ENCODE measurements around the gene STK32A. TPM values are rescaled to one million over a fixed set of nuclear protein-coding genes. Genes with fewer than 3 reads are reported as not detected.

Gene STK32A
- total RNA-seq, 1 donor from 2014 or later = 10.2 TPM

- no peak overlapping the region for H3K4me3 ChIP-seq
- ATAC-seq = no peak
- no peaks in the 10 kb centered on the region for H3K27me3 ChIP-seq
- no peaks in the 10 kb centered on the region for H3K4me1 ChIP-seq
- no peak for DNase-seq
- no peak overlapping the region for H3K27ac ChIP-seq
- no peaks in the 10 kb centered on the region for H3K36me3 ChIP-seq
- intact Hi-C loops (cut with DNase I) = loop anchor here (10.0 kb wide), 1 partner anchor 351 kb away; no protein-coding TSS in a partner anchor
- TF ChIP-seq CTCF (IDR thresholded peaks at IDR 0.05) = no peak
- no peaks in the 10 kb centered on the region for H3K9me3 ChIP-seq
Measured at GRCh38 chr5:147223343-147223742, 11.5 kb upstream of the STK32A start.

- no peak for DNase-seq
- Histone ChIP-seq H3K27me3 (no peaks in the 10 kb centered on the region), H3K27ac (no peak overlapping the region), H3K9me3 (no peaks in the 10 kb centered on the region), H3K36me3 (no peaks in the 10 kb centered on the region), H3K4me3 (no peak overlapping the region), H3K4me1 (no peaks in the 10 kb centered on the region)
- TF ChIP-seq CTCF (IDR thresholded peaks at IDR 0.05) = peak; percentile 75
- intact Hi-C loops (cut with DNase I) = loop anchor here (10.0 kb wide), 1 partner anchor 351 kb away; no protein-coding TSS in a partner anchor
- peak; percentile 85 for ATAC-seq
Measured at GRCh38 chr5:147223948-147224791, 10.7 kb upstream of the STK32A start.

GRCh38 chr5:147225938-147226337 is 8.9 kb upstream of the STK32A start:
- no peak for TF ChIP-seq CTCF (IDR thresholded peaks at IDR 0.05)
- no peak overlapping the region for H3K27ac ChIP-seq
- H3K9me3 ChIP-seq = no peaks in the 10 kb centered on the region
- H3K27me3 ChIP-seq = no peaks in the 10 kb centered on the region
- no peaks in the 10 kb centered on the region for H3K36me3 ChIP-seq
- no peak for ATAC-seq
- intact Hi-C loops (cut with DNase I) = loop anchor here (10.0 kb wide), 1 partner anchor 349 kb away; no protein-coding TSS in a partner anchor
- no peak overlapping the region for H3K4me3 ChIP-seq
- H3K4me1 ChIP-seq = no peaks in the 10 kb centered on the region
- DNase-seq = no peak

GRCh38 chr5:147226512-147226911 is 8.3 kb upstream of the STK32A start:
- no peak for ATAC-seq
- Histone ChIP-seq H3K27me3 (no peaks in the 10 kb centered on the region), H3K27ac (no peak overlapping the region), H3K4me1 (no peaks in the 10 kb centered on the region), H3K36me3 (no peaks in the 10 kb centered on the region), H3K9me3 (no peaks in the 10 kb centered on the region), H3K4me3 (no peak overlapping the region)
- TF ChIP-seq CTCF (IDR thresholded peaks at IDR 0.05) = no peak
- no peak for DNase-seq
- intact Hi-C loops (cut with DNase I) = loop anchor here (10.0 kb wide), 1 partner anchor 348 kb away; no protein-coding TSS in a partner anchor

- peak overlapping the region; percentile 9 for H3K27ac ChIP-seq
Measured at GRCh38 chr5:147234239-147234824, 494 bp upstream of the STK32A start.

More at GRCh38 chr5:147234239-147234824, 494 bp upstream of the STK32A start:
- intact Hi-C loops (cut with DNase I) = loop anchor here (10.0 kb wide), 1 partner anchor 140 kb away; no protein-coding TSS in a partner anchor
- Histone ChIP-seq H3K4me1 (no peaks in the 10 kb centered on the region), H3K9me3 (no peaks in the 10 kb centered on the region), H3K27me3 (peaks cover 17% of the 10 kb centered on the region), H3K4me3 (peak overlapping the region; percentile 56), H3K36me3 (no peaks in the 10 kb centered on the region)
- no peak for DNase-seq
- peak; percentile 58 for ATAC-seq
- no peak for TF ChIP-seq CTCF (IDR thresholded peaks at IDR 0.05)
